NCI-H187 (cell line): Measurements from ENCODE around the gene NTHL1.
A peak's percentile ranks its signal among the peaks of the same experiment; 100 is the strongest.

ENCODE experiments used
- DNase-seq, 2 experiments: peaks; one replicate each; lab custom pipeline; 2025; lab: John Stamatoyannopoulos, UW

Gene NTHL1

GRCh38 chr16:2047330-2048115 is at the start of gene NTHL1, which contains the start of gene TSC2:
TSS of gene NTHL1 (minus strand) at chr16:2047834. CDS start at chr16:2047823, 11 bp downstream.
TSS of gene TSC2 (plus strand) at chr16:2047985. CDS start at chr16:2048616, 631 bp downstream.
- peak; percentile 97 for DNase-seq

- no peak for DNase-seq
Measured at GRCh38 chr16:2096853-2097595, 49.4 kb upstream of the NTHL1 start.

GRCh38 chr16:2095918-2096582 is 48.4 kb upstream of the NTHL1 start:
- DNase-seq: no peak

GRCh38 chr16:2095315-2095853 is 47.8 kb upstream of the NTHL1 start:
- DNase-seq: no peak

- no peak for DNase-seq
Measured at GRCh38 chr16:2093793-2094192, 46.2 kb upstream of the NTHL1 start.

- DNase-seq: no peak
Measured at GRCh38 chr16:2092866-2093265, 45.2 kb upstream of the NTHL1 start.

- no peak for DNase-seq
Measured at GRCh38 chr16:2092256-2092620, 44.6 kb upstream of the NTHL1 start.

- no peak for DNase-seq
Measured at GRCh38 chr16:2091547-2092255, 44.1 kb upstream of the NTHL1 start.

- peak; percentile 77 to 98 for DNase-seq
Measured at GRCh38 chr16:2090777-2091546, 43.3 kb upstream of the NTHL1 start.

- DNase-seq: no peak
Measured at GRCh38 chr16:2090481-2090776, 42.8 kb upstream of the NTHL1 start.

GRCh38 chr16:2089706-2090480 is 42.3 kb upstream of the NTHL1 start:
- no peak for DNase-seq

GRCh38 chr16:2088759-2089358 is 41.2 kb upstream of the NTHL1 start:
- DNase-seq: no peak

GRCh38 chr16:2087748-2088631 is 40.4 kb upstream of the NTHL1 start:
- DNase-seq: no peak

GRCh38 chr16:2086812-2087747 is 39.4 kb upstream of the NTHL1 start:
- no peak for DNase-seq

GRCh38 chr16:2086106-2086742 is 38.6 kb upstream of the NTHL1 start:
- DNase-seq: no peak

GRCh38 chr16:2085669-2086068 is 38.0 kb upstream of the NTHL1 start:
- DNase-seq: no peak

GRCh38 chr16:2084895-2085625 is 37.4 kb upstream of the NTHL1 start:
- DNase-seq: no peak
